HG02885 (cell line): ENCODE measurements around the gene CROCC2.

Source experiments
- ATAC-seq: cut with Tn5 transposase; IDR thresholded peaks from one replicate; pipeline ENCODE4 v1.9.1; 2021; ENCODE audit warnings: mild to moderate bottlenecking; ENCODE audit not compliant: unreplicated experiment, poor library complexity

Gene CROCC2

DNA sequence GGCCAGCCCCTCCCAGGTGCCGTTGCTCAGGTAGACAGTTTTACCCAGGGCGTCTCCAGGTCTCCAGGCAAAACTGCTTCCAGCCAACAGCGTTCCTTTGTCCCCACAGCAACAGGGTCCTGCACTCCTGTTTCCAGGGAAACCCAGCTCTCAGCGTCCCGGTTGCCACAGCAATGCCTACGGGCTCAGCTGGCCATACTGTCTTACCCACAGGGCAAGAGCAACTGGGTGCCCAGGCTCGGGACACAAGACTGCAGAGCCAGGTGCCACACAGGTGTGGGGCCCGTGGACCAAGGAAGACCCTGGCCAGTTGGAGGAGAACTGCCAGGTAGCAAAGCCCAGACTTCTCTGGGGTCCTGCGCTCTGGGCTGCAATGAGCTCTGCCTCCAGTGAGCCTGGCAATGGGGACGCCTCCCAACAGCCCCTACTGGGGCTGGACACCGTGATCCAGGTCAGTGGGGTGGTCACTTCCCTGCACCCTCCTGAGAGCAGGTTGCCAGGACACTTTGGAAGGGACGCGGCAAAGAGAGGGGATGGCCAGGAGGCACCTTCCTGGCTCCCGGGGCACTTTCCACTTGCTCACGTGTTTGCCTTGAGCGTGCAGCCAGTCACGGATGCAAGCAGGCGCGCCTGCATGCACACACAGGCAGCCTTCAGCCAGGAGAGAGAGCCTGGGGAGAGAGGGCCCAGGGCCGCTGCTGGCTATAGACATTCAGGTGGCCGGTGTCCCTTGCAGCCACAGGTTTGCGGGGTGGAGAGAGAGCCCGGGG, at the start of gene CROCC2:
CROCC2 (plus strand) TSS at position 196 of the 770 bp plus-strand sequence; CDS start at position 374, 178 bp downstream.
- no peak for ATAC-seq

DNA sequence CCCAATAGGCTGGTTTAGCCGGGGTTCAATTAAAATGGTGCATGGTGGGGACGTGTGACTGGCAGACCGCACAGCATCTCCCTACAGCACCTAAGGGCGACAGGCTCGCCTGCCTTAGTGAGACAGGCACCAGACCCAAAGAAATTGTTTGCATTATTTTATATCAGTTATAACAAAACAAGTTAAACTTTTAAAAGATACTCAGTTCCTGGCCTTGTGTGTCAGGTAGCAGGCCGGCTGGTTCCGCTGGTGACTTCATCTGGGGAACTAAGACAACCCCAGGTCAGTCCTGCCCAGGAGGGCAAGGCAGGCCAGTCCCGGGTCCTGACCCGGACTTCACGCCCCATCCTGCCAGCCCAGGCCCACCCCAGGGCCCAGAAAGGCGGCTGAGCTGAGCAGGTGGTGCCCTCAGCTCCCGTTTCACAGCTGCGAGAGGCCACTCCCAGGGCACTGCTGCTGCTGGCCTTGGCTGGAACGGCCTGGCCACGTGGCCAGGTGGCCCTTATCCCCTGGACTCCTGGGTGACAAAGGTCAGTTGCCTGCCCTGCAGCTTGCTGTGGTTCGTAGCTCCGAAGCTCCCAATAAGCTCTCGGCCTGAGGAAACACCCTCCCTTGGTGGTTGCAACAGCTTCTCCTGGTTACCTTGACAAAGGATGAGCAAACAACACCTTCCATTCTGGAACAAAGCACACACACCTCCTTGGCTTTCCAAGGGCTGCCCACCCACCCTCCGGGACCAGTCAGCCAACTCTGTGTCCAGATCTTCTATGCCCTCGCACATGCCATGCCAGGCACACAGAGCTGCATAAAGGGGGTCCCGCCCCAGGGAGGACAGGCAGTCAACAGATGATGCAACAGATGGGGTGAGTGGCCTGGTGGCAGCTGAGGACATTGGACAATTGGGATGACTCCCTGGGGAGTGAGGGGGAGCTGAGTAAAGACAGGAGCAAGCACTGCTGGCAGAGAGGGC, 48.8 kb upstream of the CROCC2 start:
- no peak for ATAC-seq

DNA sequence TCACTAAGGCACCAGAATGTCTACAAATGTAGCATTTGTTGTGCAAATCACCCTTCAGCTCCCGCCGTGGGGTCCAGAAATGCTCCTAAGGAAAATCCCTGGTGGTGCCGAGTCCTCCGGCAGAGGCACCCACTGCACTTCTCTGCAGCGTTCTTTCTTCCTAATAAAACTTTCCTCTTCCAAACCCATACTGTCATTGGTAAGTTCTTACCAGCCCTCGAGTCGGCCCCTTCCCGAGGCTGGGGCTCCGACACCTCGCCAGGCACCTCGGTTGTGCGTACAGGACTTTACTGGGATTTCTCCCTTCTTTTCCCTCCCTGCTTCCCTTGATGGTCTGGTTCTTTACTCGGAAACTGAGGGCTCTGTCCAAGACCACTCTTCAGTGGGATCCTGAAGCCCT, 47.8 kb upstream of the CROCC2 start:
- ATAC-seq: no peak

DNA sequence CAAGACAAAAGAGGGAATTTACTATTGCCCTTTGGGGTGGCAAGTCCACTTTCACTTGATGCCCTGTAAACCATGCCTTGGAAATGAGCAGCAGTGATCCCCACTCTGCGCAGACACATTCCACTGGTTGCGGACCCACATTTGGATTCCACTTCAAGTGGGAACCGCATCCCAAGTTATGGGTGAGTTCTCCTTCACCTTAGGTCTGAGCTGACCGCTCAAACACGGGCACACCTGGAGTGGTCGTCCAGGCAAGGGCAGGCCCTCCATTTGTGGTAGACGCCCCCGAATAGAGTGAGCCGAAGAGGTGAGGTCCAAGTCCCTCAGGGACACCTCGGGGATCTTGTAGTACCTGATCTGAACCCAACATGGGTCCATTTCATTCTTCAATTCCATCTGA, 47.3 kb upstream of the CROCC2 start:
- ATAC-seq: no peak

DNA sequence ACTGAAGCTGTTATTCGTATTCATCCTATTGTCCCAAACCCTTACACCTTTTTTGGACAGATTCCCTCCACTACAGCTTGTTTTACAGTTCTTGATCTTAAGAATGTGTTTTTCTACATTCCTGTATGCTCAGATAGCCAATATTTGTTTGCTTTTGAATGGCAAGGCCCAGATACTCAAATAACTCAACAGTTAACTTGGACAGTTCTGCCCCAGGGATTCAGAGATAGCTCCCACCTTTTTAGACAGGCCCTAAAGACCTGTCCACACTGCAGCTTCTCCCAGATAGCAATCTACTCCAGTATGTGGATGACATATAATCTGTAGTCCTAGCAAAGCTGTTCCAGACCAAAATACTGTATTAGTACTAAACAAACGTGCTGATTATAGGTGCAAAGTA, 44.6 kb upstream of the CROCC2 start:
- ATAC-seq: no peak

DNA sequence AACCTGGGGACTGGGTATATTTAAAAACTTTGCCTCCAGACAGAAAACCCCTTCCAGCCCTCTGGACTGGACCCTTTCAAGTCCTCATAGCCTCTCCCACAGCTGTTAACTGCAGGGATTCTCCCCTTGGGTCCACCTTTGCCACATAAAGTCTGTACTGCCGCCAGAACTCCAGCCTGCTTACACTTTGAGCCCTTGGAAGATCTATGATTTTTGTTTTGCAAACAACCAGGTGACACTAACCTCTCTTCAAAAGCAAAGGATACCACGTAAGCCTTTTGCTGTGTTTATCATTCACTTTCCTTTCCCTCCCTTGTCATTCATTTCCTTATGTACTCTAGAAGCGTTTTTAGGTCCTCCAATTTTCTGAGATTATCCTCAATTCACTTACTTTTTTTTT, 41.7 kb upstream of the CROCC2 start:
- ATAC-seq: no peak

DNA sequence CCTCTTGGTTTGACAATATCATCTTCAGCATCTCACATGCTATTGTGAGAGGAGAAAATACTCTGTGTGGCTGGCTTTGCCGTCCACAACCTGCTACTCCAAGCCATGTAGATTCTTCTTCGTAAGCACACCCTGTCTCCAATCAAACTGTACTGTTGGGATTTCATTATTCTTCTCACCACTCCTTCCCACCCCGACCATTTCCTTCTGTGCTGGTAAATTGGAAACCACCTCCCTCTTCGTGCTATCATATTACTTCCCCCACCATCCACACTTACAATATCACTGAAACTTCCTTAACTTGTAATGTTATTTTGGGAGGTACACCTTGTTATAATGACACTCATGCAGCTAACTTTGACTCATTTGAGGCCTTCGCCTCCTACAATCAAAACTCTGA, 40.7 kb upstream of the CROCC2 start:
- ATAC-seq: no peak

DNA sequence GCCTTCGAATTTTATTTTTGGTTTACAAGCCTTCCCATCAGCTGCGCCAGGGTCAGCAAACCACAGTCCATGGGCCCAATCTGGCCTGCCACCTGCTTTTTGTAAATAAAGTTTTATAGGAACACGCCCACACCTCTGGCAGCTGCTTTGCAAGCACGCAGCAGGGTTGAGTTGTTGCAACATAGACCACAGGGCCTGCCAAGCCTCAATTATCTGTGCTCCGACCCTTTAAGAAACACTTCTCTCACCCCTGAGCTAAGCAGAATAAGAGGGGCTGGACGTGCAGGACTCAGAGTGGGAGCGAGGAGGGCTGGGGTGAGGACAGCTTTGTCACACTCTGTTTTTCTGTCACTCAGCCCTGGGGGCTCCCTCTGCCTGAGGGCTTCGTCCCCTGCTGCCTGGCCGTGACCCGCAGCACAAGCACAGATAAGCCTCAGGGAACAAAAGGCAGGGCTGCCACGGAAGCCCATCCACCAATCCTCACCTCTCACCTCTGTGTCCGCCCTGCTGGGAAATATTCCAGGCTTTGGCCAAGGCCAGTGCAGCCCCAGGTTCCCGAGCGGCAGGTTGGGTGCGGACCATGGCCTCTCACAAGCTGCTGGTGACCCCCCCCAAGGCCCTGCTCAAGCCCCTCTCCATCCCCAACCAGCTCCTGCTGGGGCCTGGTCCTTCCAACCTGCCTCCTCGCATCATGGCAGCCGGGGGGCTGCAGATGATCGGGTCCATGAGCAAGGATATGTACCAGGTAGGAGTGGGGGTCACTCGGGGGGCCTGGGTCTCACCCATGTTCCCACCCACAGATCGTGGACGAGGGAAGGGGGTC, 37.6 kb upstream of the CROCC2 start, which contains the start of gene AGXT:
AGXT (plus strand) TSS at position 539 of the 823 bp plus-strand sequence; CDS start at position 581, 42 bp downstream.
- ATAC-seq: no peak

DNA sequence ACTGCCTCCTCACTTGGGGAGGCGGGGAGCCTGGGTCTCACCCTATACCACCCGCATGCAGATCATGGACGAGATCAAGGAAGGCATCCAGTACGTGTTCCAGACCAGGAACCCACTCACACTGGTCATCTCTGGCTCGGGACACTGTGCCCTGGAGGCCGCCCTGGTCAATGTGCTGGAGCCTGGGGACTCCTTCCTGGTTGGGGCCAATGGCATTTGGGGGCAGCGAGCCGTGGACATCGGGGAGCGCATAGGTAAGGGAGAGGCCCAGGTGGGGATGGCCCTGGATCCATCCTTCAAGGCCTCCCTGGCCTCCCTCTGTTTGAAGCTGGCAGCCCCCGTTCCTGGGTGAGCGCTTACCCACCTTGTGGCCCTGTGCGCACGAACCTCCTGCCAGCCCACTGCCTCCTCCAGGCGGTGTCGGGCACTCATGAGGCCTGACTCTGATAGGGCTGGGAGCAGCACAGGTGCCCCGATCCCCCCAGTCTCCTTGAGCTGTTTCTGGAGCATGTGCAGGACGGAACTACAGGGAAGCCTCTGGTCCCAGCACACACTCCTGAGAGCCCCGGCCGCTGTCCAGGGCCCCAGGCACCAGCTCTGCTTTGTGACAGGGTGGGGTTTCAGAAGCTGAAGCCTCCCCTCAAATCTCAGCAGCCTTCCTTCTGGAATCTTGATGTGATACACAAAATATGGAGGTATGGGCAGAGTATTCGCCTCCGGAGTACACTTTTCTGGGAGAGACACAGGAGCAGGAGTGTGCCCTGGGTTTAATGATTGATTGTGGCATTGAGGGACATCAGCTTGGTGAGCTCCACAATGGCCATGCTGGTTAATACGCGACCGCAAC, 36.8 kb upstream of the CROCC2 start:
- ATAC-seq: no peak

DNA sequence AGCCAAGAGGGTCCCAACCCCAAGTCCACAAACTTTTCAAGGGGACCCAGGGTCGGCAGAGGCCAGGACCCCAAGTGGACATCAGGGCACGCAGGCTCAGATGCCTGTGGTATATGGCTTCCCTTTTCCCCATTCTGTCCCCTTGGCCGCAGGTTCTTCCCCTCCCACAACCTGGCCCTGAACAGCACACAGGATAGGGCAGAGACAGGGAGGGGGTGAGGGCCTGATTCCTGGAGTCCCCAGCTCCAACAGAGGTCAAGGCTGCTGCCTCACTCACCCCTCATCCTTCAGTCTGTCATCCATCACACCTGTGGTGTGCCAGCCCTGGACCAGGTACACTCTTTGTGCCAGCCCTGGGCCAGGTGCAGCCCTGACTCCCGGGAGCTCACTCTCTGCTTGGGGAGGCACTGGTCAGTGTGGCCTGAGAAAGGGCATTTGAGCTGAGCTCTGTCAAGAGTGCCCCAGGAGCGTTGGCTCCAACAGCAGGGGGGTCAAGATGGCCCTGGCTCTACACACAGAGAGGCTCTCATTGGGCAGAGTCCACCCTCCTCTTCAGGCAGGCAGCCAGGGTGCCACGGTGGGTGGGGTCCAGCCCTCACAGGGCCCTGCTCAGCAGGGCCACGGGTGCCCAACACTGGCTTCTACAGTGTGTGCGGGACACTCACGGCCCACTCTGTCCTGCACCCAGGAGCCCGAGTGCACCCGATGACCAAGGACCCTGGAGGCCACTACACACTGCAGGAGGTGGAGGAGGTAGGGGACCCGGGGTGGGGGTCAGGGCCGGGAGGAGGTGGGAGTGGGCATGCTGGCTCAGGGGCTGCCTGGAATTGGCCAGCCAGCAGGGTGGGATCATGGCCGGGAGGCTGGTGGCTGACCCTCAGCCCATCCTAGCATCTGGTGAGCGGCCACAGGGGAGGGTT, 35.9 kb upstream of the CROCC2 start:
- no peak for ATAC-seq

DNA sequence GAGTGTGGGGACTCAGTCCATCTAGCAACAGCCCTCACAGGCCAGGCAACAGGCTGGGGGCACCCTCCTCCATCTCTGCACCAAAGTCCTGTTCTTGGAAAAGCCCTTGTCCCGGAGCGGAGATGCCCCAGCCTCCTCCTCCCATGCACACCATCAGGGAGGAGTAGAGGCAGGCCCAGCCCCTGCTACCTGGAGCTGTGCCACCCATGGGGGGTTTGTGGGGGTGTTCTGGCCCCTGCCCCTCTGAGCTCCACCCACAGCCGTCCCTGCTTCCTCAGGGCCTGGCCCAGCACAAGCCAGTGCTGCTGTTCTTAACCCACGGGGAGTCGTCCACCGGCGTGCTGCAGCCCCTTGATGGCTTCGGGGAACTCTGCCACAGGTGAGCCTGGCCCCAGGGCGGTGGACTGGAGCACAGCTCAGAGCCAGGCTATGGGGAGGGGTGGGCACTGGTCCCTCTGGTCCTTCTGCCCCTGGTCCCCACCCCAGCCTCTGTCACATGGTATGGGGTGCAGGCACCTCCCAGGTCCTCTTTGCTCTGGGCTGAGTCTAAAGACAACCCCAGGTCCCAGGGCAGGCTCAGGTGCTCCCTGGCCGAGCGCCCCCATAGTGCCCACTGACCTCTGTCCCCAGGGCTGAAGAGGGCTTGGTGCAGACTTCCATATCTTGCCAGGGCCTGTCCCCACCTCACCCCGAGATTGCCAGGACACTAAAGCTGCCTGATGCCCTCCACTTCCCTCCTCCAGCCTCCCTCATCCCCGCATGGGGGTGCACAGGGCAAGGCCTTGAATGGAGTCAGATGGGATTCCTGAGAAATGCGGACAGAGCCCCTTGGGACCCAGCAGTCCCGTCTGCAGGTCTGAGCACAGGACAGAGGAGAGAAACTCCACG, 34.8 kb upstream of the CROCC2 start:
- ATAC-seq: no peak

DNA sequence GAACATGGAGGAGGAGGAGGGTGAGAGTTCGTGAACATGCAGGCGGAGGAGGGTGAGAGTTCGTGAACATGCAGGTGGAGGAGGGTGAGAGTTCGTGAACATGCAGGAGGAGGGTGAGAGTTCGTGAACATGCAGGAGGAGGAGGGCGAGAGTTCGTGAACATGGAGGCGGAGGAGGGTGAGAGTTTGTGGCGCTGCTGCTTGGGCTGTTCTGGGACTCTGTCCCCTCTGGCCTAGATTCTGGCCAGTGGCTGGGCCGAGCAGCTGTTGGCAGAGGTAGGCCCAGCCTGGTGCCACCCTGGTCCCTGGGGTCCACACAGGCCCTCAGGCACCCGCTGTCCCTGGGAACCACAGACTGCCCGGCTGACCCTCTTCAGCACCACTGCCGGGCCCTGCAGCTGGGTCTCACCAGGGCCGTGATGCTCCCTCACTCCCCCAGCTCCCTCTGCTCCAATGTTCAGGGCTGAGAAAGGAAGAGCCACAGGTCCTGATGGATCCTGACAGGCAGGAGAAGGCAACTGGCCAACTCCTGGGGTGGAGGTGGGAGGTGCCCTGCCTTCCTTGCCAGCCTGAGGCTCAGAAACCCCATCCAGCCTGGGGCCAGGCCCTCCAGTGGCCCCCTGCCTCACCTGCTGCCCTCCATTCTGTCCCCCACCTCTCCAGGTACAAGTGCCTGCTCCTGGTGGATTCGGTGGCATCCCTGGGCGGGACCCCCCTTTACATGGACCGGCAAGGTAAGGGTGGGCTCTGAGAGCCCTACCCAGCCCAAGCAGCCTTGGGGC, 33.6 kb upstream of the CROCC2 start:
- ATAC-seq: no peak

DNA sequence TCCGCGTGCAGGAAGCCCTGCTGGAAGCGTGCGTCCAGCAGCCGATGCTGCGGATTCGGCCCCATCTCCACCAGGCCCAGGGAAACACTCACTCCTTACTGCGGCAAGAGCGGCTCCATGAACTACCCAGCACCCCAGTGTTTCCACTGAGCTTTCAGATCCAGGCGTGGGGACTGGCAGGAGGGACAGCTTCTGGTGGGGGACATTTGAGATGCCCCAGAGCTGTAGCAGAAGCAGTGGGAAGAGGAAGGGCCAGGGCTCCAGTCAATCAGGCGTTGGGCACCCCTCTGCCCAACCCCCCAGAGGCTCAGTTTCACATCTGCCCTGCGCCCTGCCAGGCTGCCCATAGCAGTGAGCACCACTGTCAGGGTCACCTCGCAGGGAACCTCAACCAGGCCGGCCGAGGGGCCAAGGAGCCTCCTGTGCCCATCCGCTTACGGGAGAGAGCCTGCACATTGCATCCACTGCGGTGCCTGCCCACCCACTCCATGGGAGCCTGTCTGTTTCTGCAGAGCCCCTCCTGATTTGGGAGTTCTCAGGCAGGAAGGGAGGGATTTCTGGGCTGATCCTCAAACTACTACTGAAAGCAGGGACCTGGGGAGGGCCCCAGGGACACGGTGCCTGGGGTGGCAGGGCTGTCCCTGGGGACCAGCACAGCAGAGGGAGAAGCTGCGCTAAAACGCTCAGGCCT, 32.9 kb upstream of the CROCC2 start:
- ATAC-seq: no peak

DNA sequence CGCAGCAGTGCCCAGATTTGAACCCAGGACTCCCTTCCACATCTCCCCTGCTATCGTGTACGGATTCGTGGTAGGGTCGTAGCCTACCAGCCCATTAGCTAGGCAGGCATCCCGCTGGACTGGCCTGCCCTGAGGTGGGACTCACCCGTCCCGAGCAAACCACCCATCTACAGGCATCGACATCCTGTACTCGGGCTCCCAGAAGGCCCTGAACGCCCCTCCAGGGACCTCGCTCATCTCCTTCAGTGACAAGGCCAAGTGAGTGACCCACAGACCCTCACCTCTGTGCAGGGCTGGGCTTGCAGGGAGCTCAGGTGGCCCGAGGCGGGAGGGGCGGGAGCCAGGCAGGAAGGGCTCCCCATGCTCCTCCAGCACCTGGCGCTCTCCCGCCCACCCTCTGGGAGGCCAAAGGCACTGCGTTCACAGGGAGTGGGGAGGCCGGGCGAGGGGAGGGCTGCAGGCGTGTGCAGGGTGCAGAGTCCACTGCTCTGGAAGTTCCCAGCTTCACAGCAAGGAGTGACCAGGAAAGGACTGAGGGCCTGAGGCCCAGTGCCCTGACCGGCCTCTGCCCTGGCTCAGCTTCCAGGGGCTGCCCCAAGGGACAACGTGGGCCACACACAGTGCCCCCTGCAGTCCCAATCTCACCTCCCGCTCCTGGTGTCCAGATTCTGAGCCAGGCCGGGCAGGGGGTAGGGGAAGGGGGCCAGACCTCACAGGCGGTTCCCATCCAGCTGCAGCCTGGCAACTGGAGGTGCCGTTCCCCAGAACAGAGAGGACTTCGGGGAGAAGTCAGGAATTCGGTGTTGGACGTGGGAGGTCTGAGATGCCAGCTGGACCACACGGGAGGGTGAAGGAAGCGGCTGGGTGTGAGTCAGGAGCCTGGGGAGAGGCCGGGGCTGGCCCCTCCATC, 32.1 kb upstream of the CROCC2 start:
- ATAC-seq: no peak

DNA sequence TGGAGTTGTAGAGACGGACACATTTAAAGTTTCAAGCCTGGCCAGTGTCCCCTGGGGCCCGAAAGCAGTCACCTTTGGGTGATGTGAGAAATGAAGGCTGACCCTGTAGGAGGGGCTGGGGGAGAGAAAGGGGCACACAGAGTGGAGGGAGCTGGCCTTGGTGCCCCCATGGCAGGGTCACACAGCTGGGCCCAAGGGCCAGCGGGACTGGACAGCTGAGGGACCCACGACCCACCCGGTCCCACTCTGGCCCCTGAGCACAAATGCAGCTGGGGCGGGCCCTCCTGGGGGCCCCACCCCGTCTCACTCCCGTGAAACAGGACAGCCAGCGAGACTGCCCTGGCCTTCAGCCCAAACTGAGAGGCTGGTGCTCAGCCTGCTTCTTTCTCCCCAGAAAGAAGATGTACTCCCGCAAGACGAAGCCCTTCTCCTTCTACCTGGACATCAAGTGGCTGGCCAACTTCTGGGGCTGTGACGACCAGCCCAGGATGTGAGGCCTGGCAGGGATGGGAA, 31.4 kb upstream of the CROCC2 start:
- ATAC-seq: no peak
